Testis (tissue), 3 donors: ENCODE data around the gene SH2D4B. TPM values are rescaled to one million over a fixed set of nuclear protein-coding genes. Genes with fewer than 3 reads are reported as not detected.

Experiments used
- DNase-seq: peaks from one replicate; pipeline ENCODE4 v3.0.0-alpha.2; 2019
- H3K27ac ChIP-seq, 2 donors: fragments of 200-600 bp; sonication (generic); one replicate each; pipeline ENCODE4 v1.5.1; 2019
- H3K27me3 ChIP-seq: fragments of 200-600 bp; sonication (generic); one replicate; pipeline ENCODE4 v1.5.1; 2019
- H3K36me3 ChIP-seq: fragments of 200-600 bp; sonication (generic); one replicate; pipeline ENCODE4 v1.5.1; 2017; ENCODE audit warnings: low read depth; ENCODE audit errors: missing control alignments
- H3K4me1 ChIP-seq: fragments of 200-600 bp; sonication (generic); one replicate; pipeline ENCODE4 v1.5.1; 2019
- H3K4me3 ChIP-seq, 2 donors: fragments of 200-600 bp; sonication (generic); one replicate each; pipeline ENCODE4 v1.5.1; 2017 to 2019
- H3K9me3 ChIP-seq: fragments of 200-600 bp; sonication (generic); one replicate; pipeline ENCODE4 v1.5.1; 2017
- POLR2A ChIP-seq: fragments of 450-650 bp; IDR thresholded peaks from one replicate; pipeline ENCODE4 v1.6.1; 2017; ENCODE audit warnings: antibody characterized with exemption, mild to moderate bottlenecking, moderate library complexity
- WGBS, 2 donors: methylation state at CpG; one replicate each; pipeline ENCODE4 v1.1.5; 2018; 5-methylcytosine and 5-hydroxymethylcytosine counted together
- intact Hi-C: fragments of 100-400 bp; cut with DNase I; formaldehyde crosslinking; loops from one replicate; pipeline ENCODE4 v1.15.1; 2023; ENCODE audit warnings: low total_unique reads
- polyA plus RNA-seq: library from polyadenylated mRNA; stranded (reverse); fragments of 350-450 nt; fragmentation: Illumina TruSeq; extraction: RNeasy Lipid Tissue Mini Kit (QIAGEN cat#74804); gene quantifications from one replicate; pipeline ENCODE4 v1.2.3, GENCODE V29; 2014; ENCODE audit warnings: low read depth, low replicate concordance; ENCODE audit not compliant: insufficient read depth
- total RNA-seq, 2 donors: library from RNA; depleted of rRNA; stranded (reverse); fragments of >200 nt; gene quantifications; one replicate each; pipeline ENCODE4 v1.2.3, GENCODE V29; 2016
- TF ChIP-seq, protein P1 (sequence below), 3 experiments: fragments of 450-650 bp in 2 of 3; fragments of 200-600 bp in 1 of 3; sonication (generic) in 1 of 3; IDR thresholded peaks; one replicate each; pipeline ENCODE4 v1.5.1; 2016 to 2019; ENCODE audit warnings: antibody characterized with exemption in 3 of 3, mild to moderate bottlenecking in 2 of 3, moderate library complexity in 1 of 3

Gene SH2D4B
- total and polyA plus RNA-seq, 3 donors from 2014 or later = 0.22 to 1.1 (median 0.55) TPM

DNA sequence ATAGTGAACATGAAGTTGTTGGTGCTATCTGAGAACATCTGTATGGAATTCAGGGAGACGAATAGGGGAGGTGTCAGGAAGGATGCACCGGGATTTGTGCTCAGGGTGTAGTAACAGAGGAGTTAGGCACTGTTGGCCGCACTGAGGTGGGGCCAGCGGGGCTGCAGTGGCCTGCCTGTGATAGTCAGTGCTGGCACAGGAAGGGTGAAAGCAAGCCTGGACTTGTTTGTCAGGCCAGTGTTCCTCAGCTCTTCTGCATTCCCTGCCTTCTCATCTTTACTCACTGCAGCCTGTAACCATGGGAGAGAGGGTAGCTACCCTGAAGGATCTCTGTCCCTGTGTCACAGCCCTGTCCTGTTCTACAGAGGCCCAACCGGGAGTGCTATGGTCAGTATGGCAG lies 81.3 kb downstream of the SH2D4B start:
- Histone ChIP-seq H3K36me3 (no peaks in the 10 kb centered on the region), H3K4me3 (no peak overlapping the region), H3K4me1 (no peaks in the 10 kb centered on the region), H3K27ac (no peak overlapping the region), H3K9me3 (no peaks in the 10 kb centered on the region), H3K27me3 (no peaks in the 10 kb centered on the region)
- WGBS, 2 donors = 93% methylated on average over 5 of the region's 5 CpGs
- TF ChIP-seq, protein P1, sequence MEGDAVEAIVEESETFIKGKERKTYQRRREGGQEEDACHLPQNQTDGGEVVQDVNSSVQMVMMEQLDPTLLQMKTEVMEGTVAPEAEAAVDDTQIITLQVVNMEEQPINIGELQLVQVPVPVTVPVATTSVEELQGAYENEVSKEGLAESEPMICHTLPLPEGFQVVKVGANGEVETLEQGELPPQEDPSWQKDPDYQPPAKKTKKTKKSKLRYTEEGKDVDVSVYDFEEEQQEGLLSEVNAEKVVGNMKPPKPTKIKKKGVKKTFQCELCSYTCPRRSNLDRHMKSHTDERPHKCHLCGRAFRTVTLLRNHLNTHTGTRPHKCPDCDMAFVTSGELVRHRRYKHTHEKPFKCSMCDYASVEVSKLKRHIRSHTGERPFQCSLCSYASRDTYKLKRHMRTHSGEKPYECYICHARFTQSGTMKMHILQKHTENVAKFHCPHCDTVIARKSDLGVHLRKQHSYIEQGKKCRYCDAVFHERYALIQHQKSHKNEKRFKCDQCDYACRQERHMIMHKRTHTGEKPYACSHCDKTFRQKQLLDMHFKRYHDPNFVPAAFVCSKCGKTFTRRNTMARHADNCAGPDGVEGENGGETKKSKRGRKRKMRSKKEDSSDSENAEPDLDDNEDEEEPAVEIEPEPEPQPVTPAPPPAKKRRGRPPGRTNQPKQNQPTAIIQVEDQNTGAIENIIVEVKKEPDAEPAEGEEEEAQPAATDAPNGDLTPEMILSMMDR (IDR thresholded peaks at IDR 0.05) = no peak
- no peak for TF ChIP-seq POLR2A
- no peak for DNase-seq
- intact Hi-C loops = no loop called here

GRCh38 chr10:80622153-80622552 lies 84.5 kb downstream of the SH2D4B start:
- no peak for DNase-seq
- 90 to 93% methylated on average over 3 of the region's 3 CpGs for WGBS, 2 donors
- H3K27me3 ChIP-seq = no peaks in the 10 kb centered on the region
- H3K27ac ChIP-seq = no peak overlapping the region
- H3K4me3 ChIP-seq = no peak overlapping the region
- intact Hi-C loops = no loop called here
- TF ChIP-seq, protein P1 (IDR thresholded peaks at IDR 0.05) = no peak
- no peak for TF ChIP-seq POLR2A
- no peaks in the 10 kb centered on the region for H3K9me3 ChIP-seq
- H3K36me3 ChIP-seq = no peaks in the 10 kb centered on the region
- H3K4me1 ChIP-seq = no peaks in the 10 kb centered on the region

- DNase-seq = no peak
- intact Hi-C loops = no loop called here
- TF ChIP-seq, protein P1 (IDR thresholded peaks at IDR 0.05) = no peak
- no peak for TF ChIP-seq POLR2A
- 86% methylated on average over 1 of the region's 1 CpG; no CpG with 5 or more reads in 1 of the 2 donors for WGBS, 2 donors
- H3K27me3 ChIP-seq = no peaks in the 10 kb centered on the region
- H3K4me1 ChIP-seq = no peaks in the 10 kb centered on the region
- H3K9me3 ChIP-seq = no peaks in the 10 kb centered on the region
- no peak overlapping the region for H3K27ac ChIP-seq
- no peaks in the 10 kb centered on the region for H3K36me3 ChIP-seq
- no peak overlapping the region for H3K4me3 ChIP-seq
These were observed 92.6 kb downstream of the SH2D4B start for GRCh38 chr10:80630324-80630723.

DNA sequence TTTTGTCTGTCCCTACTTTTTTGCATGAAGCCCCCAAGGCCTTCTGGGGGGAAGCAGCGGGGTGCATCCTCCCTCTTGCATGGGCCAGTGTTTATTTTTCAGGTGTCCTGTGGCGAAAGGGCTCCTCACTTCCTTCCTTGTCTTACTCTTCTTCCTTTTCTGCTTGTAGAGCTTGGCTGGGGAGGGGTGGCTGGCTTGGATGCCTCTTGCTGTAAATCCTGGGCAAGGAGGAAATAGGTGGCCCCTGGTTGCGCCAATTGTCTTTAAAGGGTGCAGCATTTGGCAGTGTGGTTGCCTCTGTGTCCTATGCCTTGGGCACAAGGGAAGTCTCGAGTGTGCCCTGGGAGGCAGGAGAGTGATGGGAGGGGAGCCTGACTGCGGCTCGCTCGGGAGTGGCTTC lies 95.0 kb downstream of the SH2D4B start:
- Histone ChIP-seq H3K27ac (no peak overlapping the region), H3K36me3 (no peaks in the 10 kb centered on the region), H3K4me3 (no peak overlapping the region), H3K27me3 (no peaks in the 10 kb centered on the region), H3K9me3 (no peaks in the 10 kb centered on the region), H3K4me1 (no peaks in the 10 kb centered on the region)
- intact Hi-C loops = no loop called here
- TF ChIP-seq, protein P1 (IDR thresholded peaks at IDR 0.05) = no peak
- TF ChIP-seq POLR2A = no peak
- DNase-seq = no peak
- 86 to 91% methylated on average over 7 of the region's 7 CpGs for WGBS, 2 donors

GRCh38 chr10:80633383-80633860 lies 95.7 kb downstream of the SH2D4B start:
- 39 to 55% methylated on average over 4 of the region's 4 CpGs for WGBS, 2 donors

More at GRCh38 chr10:80633383-80633860, 95.7 kb downstream of the SH2D4B start:
- Histone ChIP-seq H3K4me3 (no peak overlapping the region), H3K36me3 (no peaks in the 10 kb centered on the region), H3K27me3 (no peaks in the 10 kb centered on the region), H3K27ac (no peak overlapping the region), H3K4me1 (no peaks in the 10 kb centered on the region), H3K9me3 (no peaks in the 10 kb centered on the region)
- TF ChIP-seq, protein P1 (IDR thresholded peaks at IDR 0.05) = no peak
- no peak for TF ChIP-seq POLR2A
- DNase-seq = no peak
- intact Hi-C loops = no loop called here
